HepG2 (cell line): ENCODE measurements around the gene ODAD4. TPM values are rescaled to one million over a fixed set of nuclear protein-coding genes. Genes with fewer than 3 reads are reported as not detected.
A peak's percentile ranks its signal among the peaks of the same experiment; 100 is the strongest.

ENCODE experiments used
- ATRX ChIP-seq: sonication (generic); formaldehyde crosslinking; IDR thresholded peaks from 2 replicates; pipeline ENCODE4 v1.4.0; 2020; ENCODE audit warnings: missing genetic modification reagents, borderline replicate concordance
- ETV5 ChIP-seq: IDR thresholded peaks from 2 replicates; pipeline ENCODE4 v1.6.1; 2018; ENCODE audit warnings: missing biosample characterization, missing genetic modification reagents, inconsistent platforms, borderline replicate concordance
- HOXA5 ChIP-seq: sonication (generic); formaldehyde crosslinking; IDR thresholded peaks from 2 replicates; pipeline ENCODE4 v1.4.0; 2020; ENCODE audit warnings: missing genetic modification reagents
- KIAA2018 ChIP-seq: sonication (generic); formaldehyde crosslinking; IDR thresholded peaks from 2 replicates; pipeline ENCODE4 v1.5.0; 2020; ENCODE audit warnings: mild to moderate bottlenecking, missing genetic modification reagents, borderline replicate concordance
- MTERF4 ChIP-seq: sonication (generic); formaldehyde crosslinking; IDR thresholded peaks from 2 replicates; pipeline ENCODE4 v1.8.0; 2023; ENCODE audit warnings: mild to moderate bottlenecking, missing genetic modification reagents
- RNF219 ChIP-seq: sonication (generic); formaldehyde crosslinking; IDR thresholded peaks from 2 replicates; pipeline ENCODE4 v1.5.0; 2020; ENCODE audit warnings: mild to moderate bottlenecking, missing genetic modification reagents
- SSRP1 ChIP-seq: IDR thresholded peaks from 2 replicates; pipeline ENCODE4 v1.6.1; 2016; ENCODE audit warnings: control low read depth
- ZNF577 ChIP-seq: sonication (generic); formaldehyde crosslinking; IDR thresholded peaks from 2 replicates; pipeline ENCODE4 v1.4.0; 2020; ENCODE audit warnings: mild to moderate bottlenecking, low read depth, missing genetic modification reagents, borderline replicate concordance
- ZNF614 ChIP-seq: IDR thresholded peaks from 2 replicates; pipeline ENCODE4 v1.6.1; 2018; ENCODE audit warnings: missing biosample characterization, missing genetic modification reagents, inconsistent platforms, borderline replicate concordance
- polyA plus RNA-seq, 8 experiments: library from polyadenylated mRNA; depleted of rRNA in 3 of 8; stranded (reverse) in 7 of 8; unstranded in 1 of 8; fragments of >200 nt; fragmentation: Illumina TruSeq in 4 of 8; extraction: Trizol in 4 of 8; gene quantifications; 2 replicates each; pipeline versions ENCODE4 v1.2.1 to v1.2.3, GENCODE V29; 2011 to 2016; ENCODE audit warnings: low read depth in 4 of 8, missing spikeins in 1 of 8, mixed read lengths in 1 of 8; ENCODE audit not compliant: insufficient read depth in 1 of 8
- total RNA-seq, 5 experiments: library from RNA; depleted of rRNA; stranded (reverse); fragments of >200 nt; fragmentation: Illumina TruSeq; extraction: Trizol; gene quantifications; 2 replicates each; pipeline ENCODE4 v1.2.3, GENCODE V29; 2016; ENCODE audit warnings: low read depth in 1 of 5
- TF ChIP-seq, protein P1 (sequence below): sonication (generic); formaldehyde crosslinking; IDR thresholded peaks from 2 replicates; pipeline ENCODE4 v1.4.0; 2020; ENCODE audit warnings: missing genetic modification reagents
- TF ChIP-seq, protein P2 (sequence below): sonication (generic); formaldehyde crosslinking; IDR thresholded peaks from 2 replicates; pipeline ENCODE4 v1.4.0; 2020; ENCODE audit warnings: missing genetic modification reagents; ENCODE audit errors: not compliant biosample characterization

Gene ODAD4
- total and polyA plus RNA-seq, 2 of the 13 experiments (the other 11 are each of a cell fraction or from before 2014, with no cell fraction given) = 0.48 to 0.53 TPM

DNA sequence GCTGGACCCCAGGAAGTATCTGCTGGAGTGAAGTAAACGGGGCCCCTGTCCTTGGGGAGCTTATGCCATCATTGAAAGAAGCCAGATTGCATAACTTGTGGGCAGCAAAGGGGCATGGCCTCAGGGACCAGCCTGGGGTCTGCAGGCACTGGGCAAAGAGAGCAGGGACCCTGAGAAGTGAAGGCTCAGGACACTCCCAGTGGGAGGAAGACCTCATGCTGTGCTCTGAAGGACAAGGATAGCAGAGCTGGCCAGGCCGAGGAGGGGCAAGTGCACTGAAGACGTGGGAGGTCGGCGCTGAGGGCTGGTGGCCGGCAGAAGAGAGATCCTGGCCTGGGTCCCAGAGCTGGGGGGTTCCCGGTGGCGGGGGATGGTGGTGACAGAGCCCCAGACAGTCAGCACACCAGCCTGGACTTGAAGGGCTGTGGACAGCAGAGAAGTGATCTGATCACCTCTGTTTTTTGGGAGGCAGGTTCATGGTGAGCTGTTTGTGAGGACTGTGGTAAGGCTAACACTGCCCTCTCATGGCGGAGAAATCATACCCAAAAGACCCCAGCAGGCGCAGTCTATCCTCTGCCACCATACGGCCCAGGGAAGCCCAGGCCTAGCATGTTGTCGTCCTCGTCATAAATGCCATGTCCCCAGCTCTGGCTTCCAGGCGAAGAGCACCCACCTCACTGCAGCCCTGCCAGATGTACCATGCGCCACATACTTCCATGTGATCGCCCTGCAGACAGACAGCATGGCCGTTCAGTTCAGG, 29.1 kb downstream of the ODAD4 start (continued):
- TF ChIP-seq RNF219 = no peak
- peak; percentile 13; the same call in 1 of the 2 replicates for TF ChIP-seq ETV5 (CRISPR knock-in tag)
- TF ChIP-seq ZNF614 (CRISPR knock-in tag) = no peak
- no peak; the same call in 1 of the 2 replicates for TF ChIP-seq ATRX (CRISPR knock-in tag)
- TF ChIP-seq, protein P1, sequence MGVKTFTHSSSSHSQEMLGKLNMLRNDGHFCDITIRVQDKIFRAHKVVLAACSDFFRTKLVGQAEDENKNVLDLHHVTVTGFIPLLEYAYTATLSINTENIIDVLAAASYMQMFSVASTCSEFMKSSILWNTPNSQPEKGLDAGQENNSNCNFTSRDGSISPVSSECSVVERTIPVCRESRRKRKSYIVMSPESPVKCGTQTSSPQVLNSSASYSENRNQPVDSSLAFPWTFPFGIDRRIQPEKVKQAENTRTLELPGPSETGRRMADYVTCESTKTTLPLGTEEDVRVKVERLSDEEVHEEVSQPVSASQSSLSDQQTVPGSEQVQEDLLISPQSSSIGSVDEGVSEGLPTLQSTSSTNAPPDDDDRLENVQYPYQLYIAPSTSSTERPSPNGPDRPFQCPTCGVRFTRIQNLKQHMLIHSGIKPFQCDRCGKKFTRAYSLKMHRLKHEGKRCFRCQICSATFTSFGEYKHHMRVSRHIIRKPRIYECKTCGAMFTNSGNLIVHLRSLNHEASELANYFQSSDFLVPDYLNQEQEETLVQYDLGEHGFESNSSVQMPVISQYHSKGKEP = 0 out of 2 replicates have a peak, but pooled peaks have one; percentile 62
- peak; percentile 60; the same call in 1 of the 2 replicates for TF ChIP-seq HOXA5 (CRISPR knock-in tag)
- TF ChIP-seq, protein P2, sequence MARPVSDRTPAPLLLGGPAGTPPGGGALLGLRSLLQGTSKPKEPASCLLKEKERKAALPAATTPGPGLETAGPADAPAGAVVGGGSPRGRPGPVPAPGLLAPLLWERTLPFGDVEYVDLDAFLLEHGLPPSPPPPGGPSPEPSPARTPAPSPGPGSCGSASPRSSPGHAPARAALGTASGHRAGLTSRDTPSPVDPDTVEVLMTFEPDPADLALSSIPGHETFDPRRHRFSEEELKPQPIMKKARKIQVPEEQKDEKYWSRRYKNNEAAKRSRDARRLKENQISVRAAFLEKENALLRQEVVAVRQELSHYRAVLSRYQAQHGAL (CRISPR knock-in tag) = no peak
- no peak for TF ChIP-seq KIAA2018 (CRISPR knock-in tag)
- no peak; the same call in 1 of the 2 replicates for TF ChIP-seq MTERF4 (CRISPR knock-in tag)
- TF ChIP-seq ZNF577 (CRISPR knock-in tag) = no peak
- no peak for TF ChIP-seq SSRP1 (CRISPR knock-in tag)
